Body of pancreas (tissue), 4 donors: Measurements from ENCODE around the gene C9orf152.

ENCODE experiments used
- CTCF ChIP-seq, 7 experiments: fragments of 450-650 bp in 4 of 7; fragments of 200-600 bp in 3 of 7; sonication (generic) in 3 of 7; IDR thresholded peaks; one replicate each; pipeline ENCODE4 v1.5.1; 2016 to 2019; ENCODE audit warnings: antibody characterized with exemption in 7 of 7
- POLR2A ChIP-seq, 3 donors: fragments of 450-650 bp; IDR thresholded peaks; one replicate each; pipeline ENCODE4 v1.6.1; 2016; ENCODE audit warnings: antibody characterized with exemption in 3 of 3, mild to moderate bottlenecking in 2 of 3

DNA sequence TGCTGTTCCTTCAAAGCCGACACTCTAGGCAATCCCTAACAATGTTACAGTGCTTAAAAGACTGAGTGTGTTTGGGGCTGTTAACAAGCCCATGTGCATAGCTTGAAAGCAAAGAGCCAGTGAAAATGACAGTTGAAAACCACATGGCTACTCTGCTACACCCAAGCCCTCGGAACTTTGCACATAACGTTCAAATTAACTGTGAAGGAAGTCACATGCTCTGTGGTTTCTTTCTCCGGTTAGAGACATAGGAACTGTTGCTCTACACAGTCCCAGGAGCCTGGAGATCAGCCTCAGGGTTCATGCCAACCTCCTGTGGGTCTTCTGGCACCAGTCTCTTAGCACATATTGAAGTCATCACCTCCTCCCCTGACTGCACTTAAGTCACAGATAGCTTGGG lies 51.1 kb downstream of the C9orf152 start:
- no peak for TF ChIP-seq CTCF (IDR thresholded peaks at IDR 0.05)
- TF ChIP-seq POLR2A (IDR thresholded peaks at IDR 0.05): no peak
